ENCODE results near the gene MACROH2A2. TPM values are rescaled to one million over a fixed set of nuclear protein-coding genes. Genes with fewer than 3 reads are reported as not detected.
A peak's percentile ranks its signal among the peaks of the same experiment; 100 is the strongest.

MACROH2A2 gene
- total and polyA plus RNA-seq, 2 of the 13 experiments (the other 11 are each of a cell fraction or from before 2014, with no cell fraction given), result 9.8 to 43.1 TPM

GRCh38 chr10:70145666-70146488 is 93.2 kb downstream of the MACROH2A2 start (continued):
- TF ChIP-seq, protein P1, sequence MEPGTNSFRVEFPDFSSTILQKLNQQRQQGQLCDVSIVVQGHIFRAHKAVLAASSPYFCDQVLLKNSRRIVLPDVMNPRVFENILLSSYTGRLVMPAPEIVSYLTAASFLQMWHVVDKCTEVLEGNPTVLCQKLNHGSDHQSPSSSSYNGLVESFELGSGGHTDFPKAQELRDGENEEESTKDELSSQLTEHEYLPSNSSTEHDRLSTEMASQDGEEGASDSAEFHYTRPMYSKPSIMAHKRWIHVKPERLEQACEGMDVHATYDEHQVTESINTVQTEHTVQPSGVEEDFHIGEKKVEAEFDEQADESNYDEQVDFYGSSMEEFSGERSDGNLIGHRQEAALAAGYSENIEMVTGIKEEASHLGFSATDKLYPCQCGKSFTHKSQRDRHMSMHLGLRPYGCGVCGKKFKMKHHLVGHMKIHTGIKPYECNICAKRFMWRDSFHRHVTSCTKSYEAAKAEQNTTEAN (CRISPR knock-in tag; conservative IDR thresholded peaks at IDR 0.05), result no peak; the same call in 1 of the 2 replicates
- TF ChIP-seq ETV6 (CRISPR knock-in tag; conservative IDR thresholded peaks at IDR 0.05) (no peak), SAFB2 (CRISPR knock-in tag; IDR thresholded peaks at IDR 0.05; ENCODE audit: borderline replicate concordance, low read depth) (no peak; the same call in 1 of the 2 replicates), ZSCAN12 (CRISPR knock-in tag; IDR thresholded peaks at IDR 0.05) (no peak; the same call in 1 of the 2 replicates), ZNF605 (CRISPR knock-in tag; IDR thresholded peaks at IDR 0.05) (no peak; the same call in 1 of the 2 replicates), ZMYM4 (CRISPR knock-in tag; IDR thresholded peaks at IDR 0.05) (peak; percentile 48; the same call in 1 of the 2 replicates), ZNF142 (CRISPR knock-in tag; IDR thresholded peaks at IDR 0.05) (no peak; the same call in 1 of the 2 replicates), ZXDC (CRISPR knock-in tag; IDR thresholded peaks at IDR 0.05) (no peak), DZIP1 (CRISPR knock-in tag; IDR thresholded peaks at IDR 0.05) (0 out of 2 replicates have a peak, but pooled peaks have one; percentile 70)
- TF ChIP-seq, protein P2, sequence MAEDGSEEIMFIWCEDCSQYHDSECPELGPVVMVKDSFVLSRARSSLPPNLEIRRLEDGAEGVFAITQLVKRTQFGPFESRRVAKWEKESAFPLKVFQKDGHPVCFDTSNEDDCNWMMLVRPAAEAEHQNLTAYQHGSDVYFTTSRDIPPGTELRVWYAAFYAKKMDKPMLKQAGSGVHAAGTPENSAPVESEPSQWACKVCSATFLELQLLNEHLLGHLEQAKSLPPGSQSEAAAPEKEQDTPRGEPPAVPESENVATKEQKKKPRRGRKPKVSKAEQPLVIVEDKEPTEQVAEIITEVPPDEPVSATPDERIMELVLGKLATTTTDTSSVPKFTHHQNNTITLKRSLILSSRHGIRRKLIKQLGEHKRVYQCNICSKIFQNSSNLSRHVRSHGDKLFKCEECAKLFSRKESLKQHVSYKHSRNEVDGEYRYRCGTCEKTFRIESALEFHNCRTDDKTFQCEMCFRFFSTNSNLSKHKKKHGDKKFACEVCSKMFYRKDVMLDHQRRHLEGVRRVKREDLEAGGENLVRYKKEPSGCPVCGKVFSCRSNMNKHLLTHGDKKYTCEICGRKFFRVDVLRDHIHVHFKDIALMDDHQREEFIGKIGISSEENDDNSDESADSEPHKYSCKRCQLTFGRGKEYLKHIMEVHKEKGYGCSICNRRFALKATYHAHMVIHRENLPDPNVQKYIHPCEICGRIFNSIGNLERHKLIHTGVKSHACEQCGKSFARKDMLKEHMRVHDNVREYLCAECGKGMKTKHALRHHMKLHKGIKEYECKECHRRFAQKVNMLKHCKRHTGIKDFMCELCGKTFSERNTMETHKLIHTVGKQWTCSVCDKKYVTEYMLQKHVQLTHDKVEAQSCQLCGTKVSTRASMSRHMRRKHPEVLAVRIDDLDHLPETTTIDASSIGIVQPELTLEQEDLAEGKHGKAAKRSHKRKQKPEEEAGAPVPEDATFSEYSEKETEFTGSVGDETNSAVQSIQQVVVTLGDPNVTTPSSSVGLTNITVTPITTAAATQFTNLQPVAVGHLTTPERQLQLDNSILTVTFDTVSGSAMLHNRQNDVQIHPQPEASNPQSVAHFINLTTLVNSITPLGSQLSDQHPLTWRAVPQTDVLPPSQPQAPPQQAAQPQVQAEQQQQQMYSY (CRISPR knock-in tag; IDR thresholded peaks at IDR 0.05), result no peak
